Kidney epithelial cell (primary cell): ENCODE results near the gene TRAIP. TPM values are rescaled to one million over a fixed set of nuclear protein-coding genes. Genes with fewer than 3 reads are reported as not detected.

ENCODE experiments used
- DNase-seq: peaks from one replicate; pipeline ENCODE4 v3.0.0-alpha.2; 2010; ENCODE audit warnings: low read depth
- H3K27me3 ChIP-seq: 2 replicates; pipeline ENCODE4 v1.6.0; 2011; ENCODE audit warnings: low read length; ENCODE audit not compliant: control insufficient read depth, insufficient read depth
- H3K36me3 ChIP-seq: 2 replicates; pipeline ENCODE4 v1.5.1; 2011; ENCODE audit warnings: low read length; ENCODE audit not compliant: control insufficient read depth, insufficient read depth
- H3K4me3 ChIP-seq: 2 replicates; pipeline ENCODE4 v1.5.1; 2011; ENCODE audit warnings: low read depth, mild to moderate bottlenecking, control low read depth, low read length
- CTCF ChIP-seq: IDR thresholded peaks from 2 replicates; pipeline ENCODE4 v1.5.1; 2011; ENCODE audit warnings: mild to moderate bottlenecking, moderate library complexity, low read length, control low read depth, inconsistent platforms; ENCODE audit not compliant: insufficient read depth, poor library complexity, severe bottlenecking
- total RNA-seq: library from RNA; depleted of rRNA; stranded (reverse); fragments of >200 nt; gene quantifications from 2 replicates; pipeline ENCODE4 v1.2.3, GENCODE V29; 2015

The TRAIP gene
- total RNA-seq, 1 donor from 2014 or later = 5.4 TPM

DNA sequence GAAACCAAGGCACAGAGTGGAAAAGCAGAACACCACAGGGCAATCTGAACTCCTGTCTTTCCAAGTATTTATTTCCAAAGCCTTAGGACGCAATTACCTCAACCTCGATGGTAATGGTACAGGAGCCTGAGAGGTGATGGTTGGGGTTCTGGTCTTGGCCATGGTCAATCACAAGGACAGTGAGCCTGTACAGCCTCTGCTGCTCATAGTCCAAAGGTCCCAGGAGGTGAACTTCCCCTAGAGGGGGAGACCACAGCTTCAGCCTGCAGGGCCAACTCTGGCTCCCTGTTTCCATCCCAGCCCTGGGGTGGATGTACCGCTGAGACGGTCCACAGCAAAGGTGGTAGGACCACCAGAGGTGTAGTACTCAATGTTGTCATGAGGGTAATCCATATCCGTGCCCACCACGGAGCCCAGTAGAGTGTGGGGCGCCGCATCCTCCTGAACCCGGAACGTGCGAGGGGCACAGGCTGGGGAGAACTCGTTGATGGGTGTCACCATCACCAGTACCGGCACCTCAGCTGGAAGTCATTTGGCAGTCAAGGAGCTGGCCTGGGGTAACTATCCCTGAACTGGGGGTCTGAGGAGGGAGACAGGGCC is 62.8 kb downstream of the TRAIP start:
- no peak for DNase-seq
- H3K36me3 ChIP-seq = no peaks in the 10 kb centered on the region
- TF ChIP-seq CTCF = no peak
- H3K4me3 ChIP-seq = no peak overlapping the region
- no peaks in the 10 kb centered on the region for H3K27me3 ChIP-seq

- H3K4me3 ChIP-seq = no peak overlapping the region
- no peak for TF ChIP-seq CTCF
- no peaks in the 10 kb centered on the region for H3K27me3 ChIP-seq
- no peaks in the 10 kb centered on the region for H3K36me3 ChIP-seq
- DNase-seq = no peak
These were observed 63.8 kb downstream of the TRAIP start for GRCh38 chr3:49792371-49793150.

- Histone ChIP-seq H3K27me3 (no peaks in the 10 kb centered on the region), H3K4me3 (no peak overlapping the region), H3K36me3 (no peaks in the 10 kb centered on the region)
- no peak for TF ChIP-seq CTCF
- DNase-seq = no peak
These were observed 64.8 kb downstream of the TRAIP start for GRCh38 chr3:49791571-49791970.

DNA sequence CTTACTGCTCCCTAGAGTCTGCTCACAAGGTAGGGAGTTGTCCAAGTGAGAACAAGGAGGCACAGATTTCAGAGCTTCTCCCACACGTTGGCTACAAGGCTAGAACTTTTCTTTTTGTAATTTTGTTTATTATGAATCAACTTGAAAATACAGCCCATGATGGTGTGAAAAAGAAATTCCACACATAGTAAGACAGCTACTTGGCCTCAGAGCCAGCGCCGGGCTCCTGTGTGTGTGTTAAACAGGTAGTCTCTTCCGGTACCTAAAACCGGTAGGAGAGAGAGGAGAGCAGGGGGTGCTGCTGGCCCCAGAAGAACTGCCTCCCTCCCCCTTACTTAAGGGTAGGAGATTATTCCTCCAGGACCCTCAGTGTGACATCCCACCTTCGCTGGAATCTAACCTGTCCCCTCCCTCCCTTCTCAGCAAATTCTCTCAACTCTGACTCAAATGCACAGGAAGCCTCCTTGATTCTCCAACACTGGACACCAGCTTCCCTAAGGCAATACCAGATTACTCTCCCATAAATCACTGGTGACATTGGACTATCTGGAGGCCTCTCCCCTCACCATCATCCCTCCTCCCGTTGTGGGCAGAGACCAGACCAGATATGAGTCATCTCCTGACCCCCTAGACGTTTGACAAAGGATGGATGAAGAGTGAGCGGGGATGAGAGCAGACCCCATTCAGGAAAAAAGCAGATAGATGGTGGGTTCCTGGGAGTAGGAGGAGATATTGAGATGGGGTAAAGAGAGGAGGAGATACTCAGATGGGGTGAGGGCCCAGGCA is 65.5 kb downstream of the TRAIP start:
- TF ChIP-seq CTCF = no peak
- Histone ChIP-seq H3K4me3 (no peak overlapping the region), H3K36me3 (no peaks in the 10 kb centered on the region), H3K27me3 (no peaks in the 10 kb centered on the region)
- no peak for DNase-seq

GRCh38 chr3:49788056-49788455 is 68.3 kb downstream of the TRAIP start:
- no peak overlapping the region for H3K4me3 ChIP-seq
- no peak for TF ChIP-seq CTCF
- no peaks in the 10 kb centered on the region for H3K27me3 ChIP-seq
- DNase-seq = no peak
- no peaks in the 10 kb centered on the region for H3K36me3 ChIP-seq
